Stomach (tissue), 9 donors: Measurements from ENCODE around the gene GABBR2. TPM values are rescaled to one million over a fixed set of nuclear protein-coding genes. Genes with fewer than 3 reads are reported as not detected.
A peak's percentile ranks its signal among the peaks of the same experiment; 100 is the strongest.

Experiments used
- DNase-seq, 2 donors: peaks; one replicate each; pipeline versions ENCODE4 v3.0.0 to v3.0.0-alpha.2; 2013 to 2019
- H3K27ac ChIP-seq, 5 donors: fragments of 200-600 bp in 4 of 5; sonication (generic) in 4 of 5; one replicate each; pipeline ENCODE4 v1.5.1; 2013 to 2019; ENCODE audit warnings: mild to moderate bottlenecking in 1 of 5, moderate library complexity in 1 of 5
- H3K27me3 ChIP-seq, 3 donors: fragments of 200-600 bp; sonication (generic); one replicate each; pipeline ENCODE4 v1.5.1; 2017 to 2019; ENCODE audit warnings: mixed run types in 1 of 3
- H3K36me3 ChIP-seq, 4 donors: fragments of 200-600 bp; sonication (generic); 1 replicate in 3 of 4; 2 replicates in 1 of 4; pipeline ENCODE4 v1.5.1; 2016 to 2019
- H3K4me1 ChIP-seq, 4 donors: fragments of 200-600 bp; sonication (generic); one replicate each; pipeline ENCODE4 v1.5.1; 2016 to 2019
- H3K4me3 ChIP-seq, 4 donors: fragments of 200-600 bp; sonication (generic) in 3 of 4; one replicate each; pipeline ENCODE4 v1.5.1; 2016 to 2019; ENCODE audit warnings: mild to moderate bottlenecking in 1 of 4
- H3K9me3 ChIP-seq, 4 donors: fragments of 200-600 bp; sonication (generic); one replicate each; pipeline ENCODE4 v1.5.1; 2016 to 2019
- CTCF ChIP-seq, 7 experiments: fragments of 450-650 bp in 4 of 7; fragments of 200-600 bp in 3 of 7; sonication (generic) in 3 of 7; IDR thresholded peaks; one replicate each; pipeline ENCODE4 v1.5.1; 2016 to 2019; ENCODE audit warnings: antibody characterized with exemption in 7 of 7, control low read depth in 2 of 7, mild to moderate bottlenecking in 1 of 7
- EP300 ChIP-seq: sonication (generic); formaldehyde crosslinking; IDR thresholded peaks from one replicate; pipeline ENCODE4 v1.6.1; 2017; ENCODE audit warnings: antibody characterized with exemption
- POLR2A ChIP-seq, 4 donors: fragments of 450-650 bp; IDR thresholded peaks; one replicate each; pipeline ENCODE4 v1.6.1; 2016; ENCODE audit warnings: antibody characterized with exemption in 4 of 4, control low read depth in 2 of 4, mild to moderate bottlenecking in 1 of 4, moderate library complexity in 1 of 4
- POLR2AphosphoS5 ChIP-seq, 3 donors: sonication (generic); formaldehyde crosslinking; IDR thresholded peaks; one replicate each; pipeline ENCODE4 v1.6.1; 2016; ENCODE audit warnings: antibody characterized with exemption in 3 of 3
- WGBS, 5 donors: extraction: QIAGEN DNeasy Blood & Tissue Kit in 3 of 5; methylation state at CpG; one replicate each; pipeline versions ENCODE4 v1.1.5 to v1.1.7; 2013 to 2018; 5-methylcytosine and 5-hydroxymethylcytosine counted together
- intact Hi-C: fragments of 100-400 bp; cut with DNase I; formaldehyde crosslinking; loops from one replicate; pipeline ENCODE4 v1.15.1; 2023; ENCODE audit warnings: low total_unique reads
- polyA plus RNA-seq, 3 donors: library from polyadenylated mRNA; stranded (reverse); fragments of 200-250 nt; gene quantifications; one replicate each; pipeline ENCODE4 v1.2.3, GENCODE V29; 2013
- total RNA-seq, 5 donors: library from RNA; depleted of rRNA; stranded (reverse); fragments of >200 nt; gene quantifications; one replicate each; pipeline versions ENCODE4 v1.1.0 to v1.2.3, GENCODE V29; 2014 to 2016
- donor health status: healthy with polysubstance abuse.
- donor health status: Bipolar disorder and iron deficiency.
- donor health status: healthy.

The GABBR2 gene
- total and polyA plus RNA-seq, 8 donors: 0.06 to 0.55 (median 0.08) TPM; not detected in 5

- Histone ChIP-seq H3K9me3 (no peaks in the 10 kb centered on the region), H3K4me3 (no peak overlapping the region), H3K4me1 (peaks cover 0 to 11% (median 2%) of the 10 kb centered on the region in 4 donors), H3K36me3 (peaks cover 0 to 38% (median 25%) of the 10 kb centered on the region in 4 donors), H3K27me3 (no peaks in the 10 kb centered on the region), H3K27ac (no peak overlapping the region)
- WGBS, 5 donors: 75 to 87% (median 78%) methylated on average over 8 of the region's 8 CpGs
- peak in 1 of 2 donors; percentile 38 for DNase-seq
- intact Hi-C loops: no loop called here
- no peak for TF ChIP-seq POLR2A (IDR thresholded peaks at IDR 0.05)
Measured at GRCh38 chr9:98241357-98242300, 467.1 kb downstream of the GABBR2 start.

DNA sequence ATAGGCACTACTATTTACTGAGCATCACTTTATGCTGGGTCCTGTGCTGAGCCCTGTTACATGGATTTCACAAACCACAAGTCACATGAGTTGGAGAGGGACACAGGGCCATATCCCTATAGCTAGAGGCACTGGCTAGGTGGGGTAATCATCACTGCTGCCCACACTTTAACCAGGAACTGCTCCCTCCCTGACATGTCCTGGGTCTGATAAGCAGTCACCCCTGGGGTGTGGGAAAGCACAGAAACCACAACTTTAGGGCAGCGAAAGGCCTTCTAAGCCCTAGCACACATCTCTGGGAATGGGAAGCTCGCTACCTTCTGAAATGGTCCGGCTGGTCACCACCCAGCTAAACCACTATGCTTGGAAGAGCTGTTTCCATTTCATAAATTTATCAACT lies 468.3 kb downstream of the GABBR2 start:
- H3K9me3 ChIP-seq: no peaks in the 10 kb centered on the region
- no peak for DNase-seq
- no peak overlapping the region for H3K4me3 ChIP-seq
- 83 to 96% (median 88%) methylated on average over 3 of the region's 3 CpGs for WGBS, 5 donors
- H3K4me1 ChIP-seq: peaks cover 0 to 7% (median 2%) of the 10 kb centered on the region in 4 donors
- no peak for TF ChIP-seq CTCF (IDR thresholded peaks at IDR 0.05)
- TF ChIP-seq POLR2A (IDR thresholded peaks at IDR 0.05): no peak
- no peak for TF ChIP-seq POLR2AphosphoS5 (IDR thresholded peaks at IDR 0.05)
- TF ChIP-seq EP300: no peak
- peaks cover 0 to 41% (median 25%) of the 10 kb centered on the region in 4 donors for H3K36me3 ChIP-seq
- H3K27me3 ChIP-seq: no peaks in the 10 kb centered on the region
- intact Hi-C loops: no loop called here
- H3K27ac ChIP-seq: no peak overlapping the region

Other genes starting within 250 kb of the GABBR2 start
- gene ANKS6, start 87.6 kb upstream of the GABBR2 start, total RNA-seq: 10 to 100 TPM; 10.7 to 75.0 (median 26.3) TPM
- gene ANKS6, start 87.6 kb upstream of the GABBR2 start, polyA plus RNA-seq: 10 to 100 TPM; 16.8 to 20.2 (median 18.8) TPM
- gene GALNT12, start 98.7 kb upstream of the GABBR2 start, total RNA-seq: 100 to 1,000 TPM in 2 of 5 donors, 10 to 100 TPM in 3; 27.7 to 212 (median 60.3) TPM
- gene GALNT12, start 98.7 kb upstream of the GABBR2 start, polyA plus RNA-seq: 10 to 100 TPM in 2 of 3 donors, 1 to 10 TPM in 1; 9.0 to 19.4 (median 10.0) TPM
- 100 to 1,000 TPM in 2 of 5 donors, 10 to 100 TPM in 3; 26.3 to 173 (median 32.2) TPM for gene COL15A1, start 235.0 kb upstream of the GABBR2 start, total RNA-seq
- gene COL15A1, start 235.0 kb upstream of the GABBR2 start, polyA plus RNA-seq: 10 to 100 TPM; 10.7 to 13.3 (median 12.0) TPM